HL-60 (cell line): ENCODE results near the gene RAI1.

Experiments used
- DNase-seq, 2 experiments: peaks; one replicate each; pipeline ENCODE4 v3.0.0-alpha.2; 2010 to 2020; ENCODE audit warnings: low read depth in 1 of 2, low spot score in 1 of 2
- H3K27ac ChIP-seq: fragments of 250-450 bp; sonication (Bioruptor Pico); replicated peaks from 2 replicates; pipeline ENCODE4 v1.5.1; 2020; ENCODE audit warnings: mild to moderate bottlenecking, moderate library complexity
- H3K27me3 ChIP-seq: fragments of 250-450 bp; sonication (Bioruptor Pico); 2 replicates; pipeline ENCODE4 v1.5.1; 2021; ENCODE audit warnings: mild to moderate bottlenecking, moderate library complexity; ENCODE audit not compliant: insufficient read depth, poor library complexity, severe bottlenecking
- H3K4me3 ChIP-seq: replicated peaks from 2 replicates; pipeline ENCODE4 v1.5.1; 2011; ENCODE audit warnings: mild to moderate bottlenecking, control low read depth, low read length; ENCODE audit not compliant: insufficient read depth
- GABPA ChIP-seq: IDR thresholded peaks from 2 replicates; pipeline ENCODE4 v1.6.1; 2012; ENCODE audit warnings: low read depth
- POLR2AphosphoS5 ChIP-seq: IDR thresholded peaks from 2 replicates; pipeline ENCODE4 v1.6.1; 2012; ENCODE audit warnings: low read depth
- SPI1 ChIP-seq: IDR thresholded peaks from 2 replicates; pipeline ENCODE4 v1.6.1; 2012; ENCODE audit warnings: low read depth, mild to moderate bottlenecking, borderline replicate concordance
- TF ChIP-seq, protein P1 (sequence below): IDR thresholded peaks from one replicate; pipeline ENCODE4 v1.5.1; 2011; ENCODE audit warnings: low read length, control low read depth, inconsistent platforms; ENCODE audit not compliant: insufficient read depth
- TF ChIP-seq, protein P2 (sequence below): IDR thresholded peaks from 2 replicates; pipeline ENCODE4 v1.6.1; 2012; ENCODE audit warnings: low read depth; ENCODE audit not compliant: insufficient replicate concordance

The RAI1 gene

DNA sequence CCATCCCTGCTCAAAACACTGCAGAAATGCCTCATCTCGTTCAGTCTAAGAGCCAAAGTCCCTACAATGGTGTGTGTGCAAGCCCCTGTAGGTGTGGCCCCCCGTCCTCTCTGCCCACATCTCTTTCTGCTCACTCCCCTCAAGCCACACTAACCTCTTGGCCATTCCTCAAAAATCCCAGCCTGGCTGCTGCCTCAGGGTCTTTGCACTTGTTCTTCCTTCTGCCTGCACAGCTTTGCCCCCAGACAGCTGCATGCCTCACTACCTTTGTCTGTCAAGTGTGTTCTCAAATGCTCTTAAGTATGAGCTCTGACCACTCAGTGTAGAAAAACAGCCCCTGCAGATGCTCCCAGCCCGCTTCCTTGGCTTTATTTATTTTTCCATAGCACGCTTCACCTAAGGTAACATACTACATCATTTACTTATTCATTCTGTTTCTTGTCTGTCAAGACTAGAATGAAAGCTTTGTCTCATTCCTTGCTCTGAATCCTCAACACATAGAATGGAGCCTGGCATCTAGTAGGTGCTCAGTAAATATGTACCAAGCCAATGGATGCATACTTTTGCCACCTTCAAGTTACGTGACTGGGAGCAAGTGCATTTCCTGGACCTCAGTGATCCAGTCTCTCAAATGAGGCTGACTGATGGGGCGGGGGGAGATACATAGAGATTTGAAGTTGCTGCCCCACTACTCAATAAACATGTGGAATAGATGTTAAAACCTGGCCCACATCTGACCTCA is 38.1 kb downstream of the RAI1 start:
- Histone ChIP-seq H3K27ac (no peak overlapping the region), H3K4me3 (no peak overlapping the region), H3K27me3 (no peaks in the 10 kb centered on the region)
- DNase-seq, result no peak
- TF ChIP-seq, protein P1, sequence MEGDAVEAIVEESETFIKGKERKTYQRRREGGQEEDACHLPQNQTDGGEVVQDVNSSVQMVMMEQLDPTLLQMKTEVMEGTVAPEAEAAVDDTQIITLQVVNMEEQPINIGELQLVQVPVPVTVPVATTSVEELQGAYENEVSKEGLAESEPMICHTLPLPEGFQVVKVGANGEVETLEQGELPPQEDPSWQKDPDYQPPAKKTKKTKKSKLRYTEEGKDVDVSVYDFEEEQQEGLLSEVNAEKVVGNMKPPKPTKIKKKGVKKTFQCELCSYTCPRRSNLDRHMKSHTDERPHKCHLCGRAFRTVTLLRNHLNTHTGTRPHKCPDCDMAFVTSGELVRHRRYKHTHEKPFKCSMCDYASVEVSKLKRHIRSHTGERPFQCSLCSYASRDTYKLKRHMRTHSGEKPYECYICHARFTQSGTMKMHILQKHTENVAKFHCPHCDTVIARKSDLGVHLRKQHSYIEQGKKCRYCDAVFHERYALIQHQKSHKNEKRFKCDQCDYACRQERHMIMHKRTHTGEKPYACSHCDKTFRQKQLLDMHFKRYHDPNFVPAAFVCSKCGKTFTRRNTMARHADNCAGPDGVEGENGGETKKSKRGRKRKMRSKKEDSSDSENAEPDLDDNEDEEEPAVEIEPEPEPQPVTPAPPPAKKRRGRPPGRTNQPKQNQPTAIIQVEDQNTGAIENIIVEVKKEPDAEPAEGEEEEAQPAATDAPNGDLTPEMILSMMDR, result no peak
- TF ChIP-seq SPI1, result no peak
- TF ChIP-seq, protein P2, sequence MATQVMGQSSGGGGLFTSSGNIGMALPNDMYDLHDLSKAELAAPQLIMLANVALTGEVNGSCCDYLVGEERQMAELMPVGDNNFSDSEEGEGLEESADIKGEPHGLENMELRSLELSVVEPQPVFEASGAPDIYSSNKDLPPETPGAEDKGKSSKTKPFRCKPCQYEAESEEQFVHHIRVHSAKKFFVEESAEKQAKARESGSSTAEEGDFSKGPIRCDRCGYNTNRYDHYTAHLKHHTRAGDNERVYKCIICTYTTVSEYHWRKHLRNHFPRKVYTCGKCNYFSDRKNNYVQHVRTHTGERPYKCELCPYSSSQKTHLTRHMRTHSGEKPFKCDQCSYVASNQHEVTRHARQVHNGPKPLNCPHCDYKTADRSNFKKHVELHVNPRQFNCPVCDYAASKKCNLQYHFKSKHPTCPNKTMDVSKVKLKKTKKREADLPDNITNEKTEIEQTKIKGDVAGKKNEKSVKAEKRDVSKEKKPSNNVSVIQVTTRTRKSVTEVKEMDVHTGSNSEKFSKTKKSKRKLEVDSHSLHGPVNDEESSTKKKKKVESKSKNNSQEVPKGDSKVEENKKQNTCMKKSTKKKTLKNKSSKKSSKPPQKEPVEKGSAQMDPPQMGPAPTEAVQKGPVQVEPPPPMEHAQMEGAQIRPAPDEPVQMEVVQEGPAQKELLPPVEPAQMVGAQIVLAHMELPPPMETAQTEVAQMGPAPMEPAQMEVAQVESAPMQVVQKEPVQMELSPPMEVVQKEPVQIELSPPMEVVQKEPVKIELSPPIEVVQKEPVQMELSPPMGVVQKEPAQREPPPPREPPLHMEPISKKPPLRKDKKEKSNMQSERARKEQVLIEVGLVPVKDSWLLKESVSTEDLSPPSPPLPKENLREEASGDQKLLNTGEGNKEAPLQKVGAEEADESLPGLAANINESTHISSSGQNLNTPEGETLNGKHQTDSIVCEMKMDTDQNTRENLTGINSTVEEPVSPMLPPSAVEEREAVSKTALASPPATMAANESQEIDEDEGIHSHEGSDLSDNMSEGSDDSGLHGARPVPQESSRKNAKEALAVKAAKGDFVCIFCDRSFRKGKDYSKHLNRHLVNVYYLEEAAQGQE, result no peak
- TF ChIP-seq POLR2AphosphoS5, result no peak
- TF ChIP-seq GABPA, result no peak

DNA sequence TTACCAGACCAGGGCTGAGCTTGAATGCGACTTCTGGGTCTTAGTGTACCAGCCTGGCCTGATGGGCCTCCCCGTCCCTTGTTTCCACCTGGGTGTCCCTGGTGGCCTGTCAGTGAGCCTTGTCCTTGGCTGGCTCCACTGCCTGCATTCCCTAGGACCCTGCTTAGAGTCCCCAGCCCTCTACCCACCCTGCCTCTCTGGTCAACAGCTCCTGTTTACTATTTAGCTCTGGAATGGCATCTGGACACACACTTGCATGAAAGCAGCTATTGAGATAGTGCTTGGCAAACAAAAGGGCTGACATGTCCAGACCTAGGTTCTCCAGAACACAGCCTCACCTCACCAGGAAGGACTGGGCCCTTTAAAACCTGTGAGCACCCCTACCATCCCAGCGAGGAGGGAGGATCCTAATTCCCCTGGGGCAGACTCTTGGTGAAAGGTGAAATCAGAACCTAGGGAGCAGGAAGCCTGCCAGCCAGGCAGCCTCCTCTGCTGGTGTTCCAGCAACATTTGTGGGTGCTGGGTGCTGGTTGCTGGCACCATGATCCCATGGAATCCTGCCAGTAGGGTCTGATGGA is 38.8 kb downstream of the RAI1 start:
- DNase-seq, result no peak
- no peak overlapping the region for H3K27ac ChIP-seq
- TF ChIP-seq SPI1 (no peak), GABPA (no peak), POLR2AphosphoS5 (no peak)
- TF ChIP-seq, protein P1, result no peak
- TF ChIP-seq, protein P2, result no peak
- H3K4me3 ChIP-seq, result no peak overlapping the region
- no peaks in the 10 kb centered on the region for H3K27me3 ChIP-seq

DNA sequence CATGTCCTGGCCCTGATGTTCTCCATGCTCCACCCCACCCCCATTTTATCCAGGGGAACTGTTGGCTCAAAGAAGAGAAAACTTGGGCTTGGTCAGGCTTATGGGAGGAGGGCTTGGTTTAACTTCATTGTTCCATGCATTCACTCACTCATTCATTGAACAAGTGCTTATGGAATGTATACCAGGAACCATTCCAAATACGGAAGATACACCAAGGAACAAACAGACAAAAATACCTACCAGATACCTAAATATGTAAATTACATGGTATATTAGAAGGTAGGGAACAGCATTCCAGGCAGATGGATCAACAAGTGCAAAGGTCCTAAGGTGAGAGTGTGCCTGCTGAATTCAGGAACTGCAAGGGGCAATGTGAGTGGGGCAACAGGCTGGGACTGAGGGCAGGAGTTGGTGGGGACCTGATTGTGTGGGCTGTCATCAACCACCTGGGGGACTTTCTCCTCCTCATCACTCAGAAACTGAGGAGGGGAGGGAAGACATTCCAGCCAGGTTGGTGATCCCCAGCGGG is 39.9 kb downstream of the RAI1 start:
- H3K4me3 ChIP-seq, result no peak overlapping the region
- H3K27me3 ChIP-seq, result no peaks in the 10 kb centered on the region
- no peak for DNase-seq
- H3K27ac ChIP-seq, result no peak overlapping the region
- TF ChIP-seq SPI1 (no peak), POLR2AphosphoS5 (no peak), GABPA (no peak)
- TF ChIP-seq, protein P1, result no peak
- TF ChIP-seq, protein P2, result no peak
